CD4-positive, alpha-beta T cell treated with Interleukin-4 for 1 hour (primary cell): ENCODE results near the gene LRRC45.

Experiments
- DNase-seq, 2 donors: peaks; one replicate each; pipeline ENCODE4 v3.0.0-alpha.2; 2020 to 2022

The LRRC45 gene

DNA sequence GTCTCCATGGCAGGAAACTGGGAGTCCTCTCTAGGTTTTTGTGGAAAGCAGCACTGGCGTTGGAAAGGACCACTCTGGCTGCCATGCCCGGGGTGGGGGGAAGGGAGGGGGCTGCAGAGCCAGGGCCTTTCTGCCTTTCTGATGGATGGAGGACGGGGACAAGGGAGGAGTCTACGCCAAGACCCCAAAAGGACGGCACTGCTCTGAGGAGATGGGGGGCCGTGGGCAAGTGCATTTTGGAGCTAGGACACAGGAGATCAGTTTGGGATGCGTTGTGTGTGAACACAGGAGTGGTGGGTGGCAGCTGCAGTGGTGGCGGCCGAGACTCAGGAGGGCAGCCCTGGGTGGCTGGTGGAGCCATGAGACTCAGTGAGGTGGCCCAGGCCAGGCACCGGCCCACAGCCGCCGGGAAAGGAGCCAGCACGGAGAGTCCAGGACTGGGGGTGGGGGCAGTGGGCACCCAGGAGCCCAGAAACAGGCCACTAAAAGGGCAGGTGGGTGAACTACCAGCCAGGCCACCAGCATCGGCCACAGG is 2.5 kb upstream of the LRRC45 start:
- DNase-seq: no peak

DNA sequence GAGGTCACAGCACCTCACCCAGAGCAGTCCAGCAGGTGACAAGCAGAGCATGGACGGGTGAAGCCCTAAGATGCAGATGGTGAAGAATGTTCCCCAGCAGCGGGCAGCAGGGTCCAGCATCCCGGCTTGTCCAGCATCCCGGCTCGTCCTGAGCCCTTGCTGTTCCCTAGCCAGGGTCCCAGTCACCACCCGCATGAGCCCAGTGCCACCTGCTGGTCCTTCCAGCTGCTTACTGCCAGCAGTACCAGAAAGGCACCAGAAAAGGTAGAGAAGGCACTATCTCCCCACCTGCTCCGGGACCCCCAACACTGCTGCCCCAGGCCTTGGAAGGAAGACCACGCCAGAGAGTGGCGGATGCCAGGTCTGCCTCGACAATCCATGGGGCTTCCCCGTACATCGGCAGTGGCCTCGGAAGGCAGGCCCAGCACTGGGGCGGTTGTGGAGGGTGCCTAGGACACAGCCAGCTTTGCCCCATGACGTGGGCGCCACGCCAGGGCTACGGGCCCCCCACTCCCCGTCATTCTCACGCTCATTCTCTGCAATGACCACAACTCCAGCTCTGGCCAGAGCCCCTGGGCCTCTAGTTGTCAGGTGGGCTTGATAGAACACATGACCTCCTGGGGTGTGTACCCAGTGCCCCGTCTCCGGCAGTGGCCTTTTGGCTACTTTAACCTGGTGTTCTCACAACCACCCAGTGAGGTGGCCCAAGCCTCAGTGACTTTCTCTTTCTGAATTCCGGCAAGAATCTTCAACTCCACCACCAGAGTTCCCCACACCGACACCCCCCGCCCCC is 1.8 kb upstream of the LRRC45 start:
- DNase-seq: peak; percentile 63 to 67

DNA sequence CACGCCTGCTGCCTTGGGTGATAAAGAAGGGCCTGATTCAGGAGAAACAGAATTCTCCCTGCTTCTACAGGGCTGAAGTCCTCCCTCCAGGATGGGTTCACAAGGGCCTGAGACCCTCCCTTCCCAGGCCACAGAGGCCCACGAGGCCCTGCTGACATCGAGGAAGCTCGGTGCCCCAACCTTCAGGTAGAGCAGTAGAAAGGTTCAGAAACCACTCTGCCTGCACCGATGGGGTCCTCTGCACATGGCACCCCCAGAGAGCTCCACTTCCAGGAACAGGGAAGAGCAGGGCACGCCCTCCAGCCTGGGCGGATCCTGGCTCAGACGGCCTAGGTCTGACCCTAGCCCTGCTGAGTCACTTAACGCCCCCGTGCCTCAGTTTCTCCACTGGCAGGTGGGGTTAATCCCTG is 1.2 kb upstream of the LRRC45 start:
- DNase-seq: no peak

DNA sequence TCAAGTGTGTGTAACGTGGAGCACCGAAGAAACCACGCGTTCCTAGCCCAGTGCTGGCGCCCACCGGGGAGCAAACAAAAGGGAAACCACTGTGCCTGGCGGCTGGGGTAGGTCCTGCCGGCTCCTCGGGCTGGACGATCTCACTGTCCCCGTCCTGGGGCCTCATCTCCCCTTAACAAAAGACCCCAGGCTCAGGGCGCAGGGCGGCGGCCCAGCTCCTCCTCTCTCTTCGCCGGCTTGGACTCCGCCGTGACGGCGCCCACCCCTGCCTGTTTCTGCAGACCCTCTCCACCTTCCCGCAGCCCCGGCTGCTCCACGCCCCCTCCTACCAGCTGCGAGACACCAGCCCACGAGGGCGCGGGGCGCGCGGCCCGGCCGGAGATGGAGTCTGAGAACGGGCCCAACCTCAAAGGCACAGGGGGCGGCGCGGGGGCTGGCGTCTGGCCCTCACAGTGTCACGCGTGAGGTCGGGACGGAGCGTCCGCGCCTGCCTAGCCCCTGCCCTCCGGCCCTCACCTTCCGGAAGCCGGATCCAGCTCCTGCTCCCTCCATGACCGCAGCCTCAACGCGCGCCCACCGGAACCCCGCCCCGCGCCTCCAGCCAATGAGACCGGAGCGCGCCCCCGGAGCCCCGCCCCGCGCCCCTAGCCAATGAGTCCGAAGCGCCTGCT is 660 bp upstream of the LRRC45 start, which contains the start of gene CENPX:
CENPX (minus strand) TSS at position 569 of the 671 bp plus-strand sequence; CDS start at position 552, 17 bp downstream.
- DNase-seq: no peak

DNA sequence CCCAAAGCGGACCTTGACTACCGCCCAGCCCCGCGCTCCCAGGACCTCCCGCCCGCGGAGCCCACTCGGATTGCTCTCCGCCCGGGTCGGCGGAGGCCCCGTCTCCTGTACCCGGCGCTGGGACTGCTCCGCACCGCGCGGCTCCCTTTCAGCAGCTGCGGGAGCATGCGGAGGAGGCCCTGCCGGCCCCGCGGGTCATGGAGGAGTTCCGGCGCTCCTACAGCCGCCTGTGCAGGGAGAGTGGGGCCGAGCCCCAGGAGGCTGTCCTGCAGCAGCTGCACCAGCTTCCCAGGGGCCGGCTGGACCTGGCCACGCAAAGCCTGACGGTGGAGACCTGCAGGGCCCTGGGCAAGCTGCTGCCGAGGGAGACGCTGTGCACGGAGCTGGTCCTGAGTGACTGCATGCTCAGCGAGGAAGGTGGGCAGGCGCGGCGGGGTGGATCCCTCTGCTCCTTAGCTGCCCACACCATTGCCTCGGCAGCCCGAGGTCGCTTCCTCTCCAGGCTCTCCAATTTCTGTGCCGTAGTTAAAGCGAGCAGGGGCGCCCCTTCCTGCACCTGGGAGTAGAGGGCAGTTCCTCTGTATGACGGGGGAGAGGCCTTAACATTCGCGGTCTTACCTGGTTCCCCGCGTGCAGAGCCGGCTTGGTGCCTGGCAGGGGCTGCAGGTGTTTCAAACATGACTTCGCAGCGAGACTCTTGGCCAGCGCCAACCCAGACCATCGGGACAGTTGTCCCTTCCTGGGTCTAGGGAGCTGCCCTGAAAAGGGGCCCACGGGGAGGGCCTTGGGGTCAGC is 539 bp downstream of the LRRC45 start:
- DNase-seq: peak in 1 of 2 donors; percentile 4

DNA sequence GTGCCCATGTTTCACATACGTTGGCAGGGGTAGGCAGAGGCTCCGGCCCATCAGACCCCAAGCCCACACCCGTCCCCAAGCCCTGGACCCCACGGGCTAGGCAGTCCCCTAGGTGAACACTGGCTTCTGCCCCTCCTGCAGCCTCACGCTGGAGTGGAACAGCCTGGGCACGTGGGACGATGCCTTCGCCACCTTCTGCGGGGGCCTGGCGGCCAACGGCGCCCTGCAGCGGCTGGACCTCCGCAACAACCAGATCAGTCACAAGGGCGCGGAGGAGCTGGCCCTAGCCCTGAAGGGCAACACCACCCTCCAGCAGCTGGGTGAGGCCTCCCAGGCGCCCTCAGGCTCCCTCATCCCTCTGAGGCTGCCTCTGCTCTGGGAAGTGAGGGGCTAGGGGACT is 1.8 kb downstream of the LRRC45 start:
- no peak for DNase-seq

DNA sequence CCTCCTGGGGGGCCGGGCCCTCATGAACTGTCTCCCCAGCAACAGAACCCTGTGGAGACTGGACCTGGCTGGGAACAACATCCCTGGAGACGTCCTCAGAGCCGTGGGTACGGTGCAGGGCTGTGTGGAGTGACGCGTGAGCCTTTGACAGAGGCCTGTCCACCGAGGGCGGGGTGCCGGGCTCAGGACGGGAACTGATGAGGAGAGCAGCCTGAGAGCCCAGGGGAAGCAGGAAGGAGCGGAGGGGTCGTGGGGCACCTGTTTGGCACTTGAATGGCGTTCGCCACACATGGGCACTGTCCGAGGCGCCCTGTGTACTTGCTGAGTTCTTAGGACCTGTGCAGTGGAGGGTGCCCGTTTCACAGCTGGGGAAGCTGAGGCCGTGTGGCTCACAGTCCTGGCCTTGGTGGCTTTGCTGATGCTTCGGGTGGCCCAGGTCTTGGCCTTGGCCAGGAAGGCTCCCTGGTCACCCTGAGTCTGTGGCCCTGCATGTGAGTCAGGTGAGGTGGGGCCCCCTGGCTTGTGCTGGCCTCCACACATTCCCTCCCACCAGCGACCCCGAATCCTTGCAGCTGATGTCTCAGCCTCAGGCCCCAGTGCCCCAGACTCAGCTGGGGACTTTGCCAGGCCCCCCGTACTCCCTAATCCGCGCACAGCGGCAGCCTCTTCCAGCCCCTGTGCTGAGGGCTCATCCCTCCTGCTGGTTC is 2.4 kb downstream of the LRRC45 start:
- DNase-seq: no peak

DNA sequence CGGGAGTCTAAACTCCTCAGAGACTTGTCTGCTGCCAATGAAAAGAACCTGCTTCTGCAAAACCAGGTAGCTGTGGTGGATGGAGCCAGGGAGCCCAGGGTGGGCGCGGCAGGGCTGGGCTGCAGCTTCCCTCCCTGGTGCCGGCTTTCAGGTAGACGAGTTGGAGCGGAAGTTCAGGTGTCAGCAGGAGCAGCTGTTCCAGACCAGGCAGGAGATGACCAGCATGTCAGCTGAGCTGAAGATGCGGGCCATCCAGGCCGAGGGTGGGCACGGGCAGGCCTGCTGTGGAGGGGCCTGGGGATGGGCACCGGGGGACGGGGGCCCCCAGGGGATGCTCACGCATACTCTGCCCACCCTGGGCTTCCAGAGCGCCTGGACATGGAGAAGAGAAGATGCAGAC is 5.1 kb downstream of the LRRC45 start:
- DNase-seq: no peak

DNA sequence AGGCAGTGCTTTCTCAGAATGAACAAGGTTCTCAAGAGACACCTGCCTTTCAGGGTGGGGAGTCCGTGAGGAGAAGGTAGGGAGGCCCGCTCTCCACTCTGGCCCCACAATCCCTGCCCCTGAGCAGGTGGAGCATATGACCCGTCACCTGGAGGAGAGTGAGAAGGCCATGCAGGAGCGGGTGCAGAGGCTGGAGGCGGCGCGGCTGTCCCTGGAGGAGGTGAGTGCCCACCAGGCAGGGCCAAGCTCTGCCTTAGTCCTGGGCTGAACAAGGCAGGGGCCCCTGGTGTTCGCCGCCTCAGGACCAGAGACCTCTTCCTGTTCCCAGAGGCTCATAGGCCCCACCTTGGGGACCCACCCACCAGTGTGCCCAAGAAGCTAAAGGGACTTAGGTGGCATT is 5.9 kb downstream of the LRRC45 start:
- no peak for DNase-seq

DNA sequence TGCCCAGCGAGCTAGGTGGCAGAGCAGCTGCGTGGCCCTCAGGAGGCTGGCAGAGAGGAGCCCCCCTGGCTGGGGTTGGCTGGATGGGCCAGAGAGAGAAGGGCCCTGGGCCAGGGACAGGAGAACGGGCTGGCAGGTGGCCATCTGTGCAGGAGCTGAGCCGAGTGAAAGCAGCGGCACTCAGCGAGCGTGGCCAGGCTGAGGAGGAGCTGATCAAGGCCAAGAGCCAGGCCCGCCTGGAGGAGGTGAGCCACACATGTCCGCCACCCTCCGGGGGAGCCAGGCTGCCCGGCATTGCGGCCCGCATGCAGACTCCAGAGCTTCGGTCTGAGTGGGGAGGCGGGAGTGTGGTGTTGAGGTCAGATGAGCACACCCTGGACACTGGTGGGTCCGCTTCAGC is 6.3 kb downstream of the LRRC45 start:
- DNase-seq: no peak

DNA sequence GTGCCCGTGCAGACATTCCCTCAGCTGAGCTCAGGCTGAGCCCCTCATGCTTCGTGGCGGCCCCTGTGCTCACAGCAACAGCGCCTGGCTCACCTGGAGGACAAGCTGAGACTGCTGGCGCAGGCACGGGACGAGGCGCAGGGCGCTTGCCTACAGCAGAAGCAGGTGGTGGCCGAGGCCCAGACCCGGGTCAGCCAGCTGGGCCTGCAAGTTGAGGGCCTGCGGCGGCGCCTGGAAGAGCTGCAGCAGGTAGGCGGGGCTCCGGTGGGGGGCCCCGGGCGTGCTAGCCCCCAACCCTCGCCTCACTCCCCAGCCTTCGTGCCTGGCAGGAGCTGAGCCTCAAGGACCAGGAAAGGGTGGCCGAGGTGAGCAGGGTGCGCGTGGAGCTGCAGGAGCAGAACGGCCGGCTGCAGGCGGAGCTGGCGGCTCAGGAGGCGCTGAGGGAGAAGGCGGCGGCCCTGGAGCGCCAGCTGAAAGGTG is 6.9 kb downstream of the LRRC45 start:
- no peak for DNase-seq

DNA sequence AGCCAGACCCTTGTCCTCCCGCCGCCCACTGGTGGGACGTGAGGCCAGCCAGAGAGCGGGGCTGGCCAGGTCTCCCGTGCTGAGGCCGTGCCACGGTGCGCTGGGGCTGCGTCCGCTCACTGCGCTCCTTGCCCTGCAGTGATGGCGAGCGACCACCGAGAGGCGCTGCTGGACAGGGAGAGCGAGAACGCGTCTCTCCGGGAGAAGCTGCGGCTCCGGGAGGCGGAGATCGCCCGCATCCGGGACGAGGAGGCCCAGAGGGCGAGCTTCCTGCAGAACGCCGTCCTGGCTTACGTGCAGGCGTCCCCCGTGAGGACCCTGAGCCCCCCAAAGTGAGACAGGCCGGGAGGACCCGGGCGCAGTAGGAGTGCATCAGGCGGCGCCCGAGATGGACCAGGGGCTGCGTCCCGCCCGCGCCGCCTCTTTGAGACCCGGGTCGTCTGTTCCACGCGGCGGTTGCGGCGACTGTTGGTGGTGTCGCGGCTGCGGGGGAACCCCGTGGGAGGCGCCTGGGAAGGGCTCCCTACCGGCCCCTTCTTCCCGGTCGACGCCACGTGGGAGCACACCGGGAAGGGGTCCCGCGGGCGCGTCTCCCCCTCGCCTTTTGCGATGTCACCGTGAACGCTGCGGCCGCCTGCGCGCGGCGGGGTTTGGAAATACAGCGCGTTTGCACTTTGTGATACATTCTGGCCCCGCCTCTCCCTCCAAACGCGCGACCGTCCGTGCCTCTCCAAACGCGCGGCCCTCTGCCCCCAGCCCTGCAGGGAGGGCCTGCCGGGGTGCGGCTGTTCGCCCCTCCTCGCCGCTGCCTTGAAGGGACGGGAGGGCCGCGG is 7.6 kb downstream of the LRRC45 start:
- peak; percentile 81 to 84 for DNase-seq

DNA sequence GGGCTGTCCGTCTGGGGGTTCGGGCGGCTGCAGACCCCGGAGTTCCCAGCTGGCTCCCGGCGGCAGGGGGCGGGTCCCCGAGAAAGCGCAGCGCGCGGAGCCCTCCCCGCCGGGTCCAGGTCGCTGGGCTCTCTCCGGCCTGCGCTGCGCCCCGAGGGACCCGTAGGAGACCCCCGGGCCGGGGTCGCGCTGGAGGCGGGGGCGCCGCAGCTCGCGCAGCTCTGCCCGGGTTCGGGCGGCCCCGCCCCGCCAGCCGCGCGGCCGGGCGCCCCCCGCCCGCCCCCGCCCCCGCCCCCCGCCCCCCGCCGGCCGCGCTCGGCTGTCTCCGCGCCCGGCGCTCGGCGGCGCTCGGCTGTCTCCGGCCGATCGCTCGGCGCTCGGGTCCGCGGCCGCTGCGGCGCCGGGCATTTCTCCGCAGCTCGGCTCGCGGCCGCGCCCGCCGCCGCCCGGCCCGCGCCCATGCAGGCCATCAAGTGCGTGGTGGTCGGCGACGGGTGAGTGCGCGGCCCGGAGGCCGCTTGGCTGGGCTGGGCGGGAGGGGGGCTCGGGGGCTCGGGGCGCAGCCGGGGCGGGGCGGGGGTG is 8.3 kb downstream of the LRRC45 start, which contains the start of gene RAC3:
RAC3 (plus strand) TSS at position 376 of the 582 bp plus-strand sequence; CDS start at position 460, 84 bp downstream.
- DNase-seq: no peak

DNA sequence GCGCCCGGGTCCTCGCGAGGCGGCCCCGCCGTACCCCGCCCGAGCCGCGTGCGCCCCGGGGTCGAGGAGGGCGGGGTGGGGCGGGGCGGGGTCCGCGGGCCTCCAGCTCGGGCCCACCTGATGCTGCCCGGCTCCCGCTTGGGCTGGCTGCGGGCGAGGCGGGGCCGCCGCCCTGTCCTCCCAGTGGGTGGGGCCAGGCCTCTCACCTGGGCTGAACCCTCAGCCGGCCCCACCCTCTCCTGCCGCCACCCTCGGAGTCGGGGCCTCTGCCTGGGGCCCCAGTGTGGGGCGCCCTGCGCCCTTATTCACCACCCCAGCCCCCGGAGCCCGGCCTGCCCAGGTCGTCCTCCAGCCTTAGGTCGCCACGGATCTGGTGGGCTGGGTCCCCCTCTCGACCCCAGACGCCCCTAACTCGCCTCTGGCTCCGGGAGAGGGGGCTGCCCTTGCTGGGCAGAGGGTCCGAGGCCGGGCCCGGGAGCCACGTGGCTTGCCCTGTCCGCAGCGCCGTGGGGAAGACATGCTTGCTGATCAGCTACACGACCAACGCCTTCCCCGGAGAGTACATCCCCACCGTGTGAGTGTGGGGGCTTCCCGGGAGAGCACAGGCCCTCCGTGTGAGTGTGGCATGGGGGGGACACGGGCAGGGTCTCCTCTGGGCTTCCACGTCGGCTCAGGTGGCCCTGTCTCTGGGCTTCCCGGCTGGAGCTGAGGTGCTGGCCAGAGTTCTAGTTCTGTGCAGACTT is 9.0 kb downstream of the LRRC45 start:
- DNase-seq: peak in 1 of 2 donors; percentile 40

DNA sequence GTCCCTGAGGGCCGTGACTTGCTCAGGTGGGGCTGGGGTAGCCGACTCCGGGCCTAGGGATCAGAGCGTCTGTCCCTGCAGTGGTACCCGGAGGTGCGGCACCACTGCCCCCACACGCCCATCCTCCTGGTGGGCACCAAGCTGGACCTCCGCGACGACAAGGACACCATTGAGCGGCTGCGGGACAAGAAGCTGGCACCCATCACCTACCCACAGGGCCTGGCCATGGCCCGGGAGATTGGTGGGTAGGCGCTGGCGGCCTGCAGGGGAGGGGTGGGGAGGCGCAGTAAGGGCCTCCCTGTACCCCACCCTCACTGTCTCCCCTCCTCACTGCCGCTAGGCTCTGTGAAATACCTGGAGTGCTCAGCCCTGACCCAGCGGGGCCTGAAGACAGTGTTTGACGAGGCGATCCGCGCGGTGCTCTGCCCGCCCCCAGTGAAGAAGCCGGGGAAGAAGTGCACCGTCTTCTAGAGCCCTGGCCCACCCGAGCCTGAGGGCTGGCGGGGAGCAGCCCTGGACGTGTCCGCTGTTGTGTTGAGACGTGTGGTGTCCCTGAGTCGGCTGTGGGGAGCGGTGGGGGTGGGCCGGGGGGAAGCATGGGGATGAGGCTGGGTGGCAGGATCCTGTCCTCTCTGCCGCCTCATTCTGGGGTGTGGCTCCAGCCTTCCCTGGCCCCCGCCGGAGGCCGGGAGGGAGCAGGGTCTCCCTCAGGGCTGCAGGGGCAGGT is 10.4 kb downstream of the LRRC45 start:
- DNase-seq: no peak

DNA sequence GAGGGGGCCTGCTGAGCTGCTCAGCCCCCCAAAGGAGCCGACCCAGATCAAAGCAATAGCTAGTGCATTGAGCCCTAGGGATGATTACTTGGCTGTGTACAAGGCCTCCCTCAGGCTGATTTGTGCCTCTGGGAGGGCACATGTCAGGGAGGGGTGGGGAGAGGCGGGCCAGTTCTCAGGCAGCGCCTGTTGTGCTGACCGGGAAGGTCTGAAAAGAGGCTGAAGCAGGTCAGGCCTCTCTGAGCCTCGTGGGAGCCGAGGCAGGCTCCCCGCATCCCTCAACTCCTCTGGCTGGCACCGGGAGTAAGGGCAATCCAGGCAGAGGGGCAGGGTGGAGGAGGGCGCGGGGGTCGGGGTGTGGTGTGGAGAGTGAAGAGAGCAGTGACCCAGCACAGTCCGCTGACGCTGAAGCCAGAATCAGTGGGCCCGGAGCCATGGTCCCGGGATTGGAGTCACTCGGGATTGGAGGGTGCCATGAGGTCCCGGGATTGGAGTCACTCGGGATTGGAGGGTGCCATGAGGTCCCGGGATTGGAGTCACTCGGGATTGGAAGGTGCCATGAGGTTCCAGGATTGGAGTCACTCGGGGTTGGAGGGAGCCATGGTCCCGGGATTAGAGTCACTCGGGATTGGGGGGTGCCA is 11.4 kb downstream of the LRRC45 start:
- no peak for DNase-seq

DNA sequence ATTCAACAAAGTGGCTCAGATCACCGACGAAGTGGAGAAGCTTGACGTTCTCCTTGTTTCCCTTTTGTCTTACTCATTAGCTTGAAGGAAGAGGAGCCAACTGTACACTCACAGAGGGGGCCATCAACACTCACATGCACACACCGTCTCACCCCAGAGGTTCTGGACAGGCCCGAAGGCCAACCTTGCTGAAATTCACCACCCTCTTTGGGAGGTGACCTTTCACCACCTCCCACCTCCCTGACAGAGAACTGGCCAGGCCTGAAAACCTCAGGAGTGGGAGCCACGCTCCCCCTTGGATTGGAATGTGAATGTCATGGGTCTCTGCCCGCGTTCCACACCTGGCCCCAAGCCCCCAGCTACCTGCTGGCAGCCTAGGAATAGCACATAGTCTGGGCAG is 12.4 kb downstream of the LRRC45 start:
- no peak for DNase-seq

DNA sequence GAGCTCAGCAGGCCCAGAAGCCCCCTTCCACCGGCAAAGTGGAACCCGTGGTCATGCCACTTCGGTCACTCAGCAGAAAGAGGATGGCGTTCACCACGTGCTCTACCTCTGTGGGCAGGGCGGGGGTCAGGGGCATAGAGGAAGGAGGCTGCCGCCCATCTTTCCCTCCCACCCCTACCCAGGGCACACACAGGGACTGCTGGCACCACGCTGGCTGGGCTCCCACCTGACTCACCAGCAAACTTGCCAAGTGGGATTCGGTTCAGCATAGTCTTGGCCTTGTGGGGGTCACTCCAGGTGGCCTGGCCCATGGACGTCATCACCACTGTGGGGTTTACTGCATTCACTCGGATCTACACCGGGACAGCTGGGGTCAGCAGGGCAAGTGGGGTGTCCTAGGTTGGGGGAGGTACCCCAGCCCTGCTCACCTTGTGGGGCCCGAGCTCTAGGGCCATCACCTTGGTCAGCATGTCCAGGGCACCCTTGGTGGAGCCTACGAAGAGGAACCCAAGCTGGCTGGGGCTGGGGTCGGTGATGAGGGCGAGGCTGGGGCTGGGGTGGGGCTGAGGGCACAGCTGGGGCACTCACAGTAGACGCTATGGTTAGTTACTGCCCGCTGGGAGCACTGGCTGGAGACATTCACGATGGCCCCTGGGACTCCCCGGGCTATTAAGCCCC is 13.0 kb downstream of the LRRC45 start:
- DNase-seq: no peak
